Neutrophil (primary cell): ENCODE results near the gene MRPL32.

Source experiments
- H3K27ac ChIP-seq: fragments of 200-600 bp; sonication (generic); 2 replicates; pipeline ENCODE4 v1.5.1; 2016; ENCODE audit warnings: mild to moderate bottlenecking, moderate library complexity
- H3K27me3 ChIP-seq: fragments of 200-600 bp; sonication (generic); 2 replicates; pipeline ENCODE4 v1.6.0; 2016; ENCODE audit warnings: mild to moderate bottlenecking
- H3K36me3 ChIP-seq: fragments of 200-600 bp; sonication (generic); 2 replicates; pipeline ENCODE4 v1.5.1; 2017
- H3K4me1 ChIP-seq, 2 experiments: fragments of 200-600 bp in 1 of 2; sonication (generic) in 1 of 2; 1 replicate in 1 of 2; 2 replicates in 1 of 2; pipeline versions ENCODE4 v1.5.1 to v1.6.1; 2013 to 2016; ENCODE audit warnings: low read depth in 1 of 2, low read length in 1 of 2, mild to moderate bottlenecking in 1 of 2, moderate library complexity in 1 of 2; ENCODE audit not compliant: control insufficient read depth in 1 of 2, insufficient read depth in 1 of 2
- H3K4me3 ChIP-seq, 2 experiments: fragments of 200-600 bp in 1 of 2; sonication (generic) in 1 of 2; 1 replicate in 1 of 2; 2 replicates in 1 of 2; pipeline ENCODE4 v1.5.1; 2013 to 2016; ENCODE audit warnings: low read depth in 1 of 2, low read length in 1 of 2, mild to moderate bottlenecking in 1 of 2, moderate library complexity in 1 of 2
- H3K9me3 ChIP-seq: fragments of 200-600 bp; sonication (generic); 2 replicates; pipeline ENCODE4 v1.5.1; 2016
- TF ChIP-seq, protein P1 (sequence below): fragments of 200-600 bp; sonication (generic); IDR thresholded peaks from 2 replicates; pipeline ENCODE4 v1.5.1; 2016; ENCODE audit warnings: antibody characterized with exemption

MRPL32 gene

DNA sequence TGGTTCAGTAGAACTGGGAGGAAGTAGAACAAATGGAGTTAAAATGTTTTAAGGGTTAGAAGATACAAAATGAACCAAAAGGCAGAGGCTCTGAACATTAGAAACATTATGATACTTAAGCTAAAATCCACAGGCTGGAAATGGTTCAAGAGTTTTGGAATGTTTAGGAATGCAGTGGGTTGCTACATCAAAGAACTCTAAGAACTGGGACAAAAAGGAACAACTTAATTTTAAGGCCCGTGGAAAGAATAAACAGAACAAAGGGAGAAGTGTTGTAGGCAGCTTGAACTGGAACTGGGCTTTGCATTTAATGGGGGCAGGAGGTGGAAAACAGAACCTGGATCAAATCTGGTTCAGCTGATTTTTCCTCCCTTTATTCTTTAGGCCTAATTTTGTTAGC lies 16.8 kb upstream of the MRPL32 start:
- Histone ChIP-seq H3K4me1 (peaks cover 21 to 25% of the 10 kb centered on the region in 2 experiments), H3K27me3 (no peaks in the 10 kb centered on the region), H3K27ac (no peak overlapping the region), H3K36me3 (peaks cover 43% of the 10 kb centered on the region), H3K9me3 (no peaks in the 10 kb centered on the region), H3K4me3 (no peak overlapping the region)
- TF ChIP-seq, protein P1, sequence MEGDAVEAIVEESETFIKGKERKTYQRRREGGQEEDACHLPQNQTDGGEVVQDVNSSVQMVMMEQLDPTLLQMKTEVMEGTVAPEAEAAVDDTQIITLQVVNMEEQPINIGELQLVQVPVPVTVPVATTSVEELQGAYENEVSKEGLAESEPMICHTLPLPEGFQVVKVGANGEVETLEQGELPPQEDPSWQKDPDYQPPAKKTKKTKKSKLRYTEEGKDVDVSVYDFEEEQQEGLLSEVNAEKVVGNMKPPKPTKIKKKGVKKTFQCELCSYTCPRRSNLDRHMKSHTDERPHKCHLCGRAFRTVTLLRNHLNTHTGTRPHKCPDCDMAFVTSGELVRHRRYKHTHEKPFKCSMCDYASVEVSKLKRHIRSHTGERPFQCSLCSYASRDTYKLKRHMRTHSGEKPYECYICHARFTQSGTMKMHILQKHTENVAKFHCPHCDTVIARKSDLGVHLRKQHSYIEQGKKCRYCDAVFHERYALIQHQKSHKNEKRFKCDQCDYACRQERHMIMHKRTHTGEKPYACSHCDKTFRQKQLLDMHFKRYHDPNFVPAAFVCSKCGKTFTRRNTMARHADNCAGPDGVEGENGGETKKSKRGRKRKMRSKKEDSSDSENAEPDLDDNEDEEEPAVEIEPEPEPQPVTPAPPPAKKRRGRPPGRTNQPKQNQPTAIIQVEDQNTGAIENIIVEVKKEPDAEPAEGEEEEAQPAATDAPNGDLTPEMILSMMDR, result no peak

- Histone ChIP-seq H3K27ac (no peak overlapping the region), H3K4me1 (peaks cover 19 to 25% of the 10 kb centered on the region in 2 experiments), H3K36me3 (peaks cover 72% of the 10 kb centered on the region), H3K27me3 (no peaks in the 10 kb centered on the region), H3K9me3 (no peaks in the 10 kb centered on the region), H3K4me3 (no peak overlapping the region)
- TF ChIP-seq, protein P1, result no peak
These were observed 10.0 kb upstream of the MRPL32 start for GRCh38 chr7:42922017-42922753.

DNA sequence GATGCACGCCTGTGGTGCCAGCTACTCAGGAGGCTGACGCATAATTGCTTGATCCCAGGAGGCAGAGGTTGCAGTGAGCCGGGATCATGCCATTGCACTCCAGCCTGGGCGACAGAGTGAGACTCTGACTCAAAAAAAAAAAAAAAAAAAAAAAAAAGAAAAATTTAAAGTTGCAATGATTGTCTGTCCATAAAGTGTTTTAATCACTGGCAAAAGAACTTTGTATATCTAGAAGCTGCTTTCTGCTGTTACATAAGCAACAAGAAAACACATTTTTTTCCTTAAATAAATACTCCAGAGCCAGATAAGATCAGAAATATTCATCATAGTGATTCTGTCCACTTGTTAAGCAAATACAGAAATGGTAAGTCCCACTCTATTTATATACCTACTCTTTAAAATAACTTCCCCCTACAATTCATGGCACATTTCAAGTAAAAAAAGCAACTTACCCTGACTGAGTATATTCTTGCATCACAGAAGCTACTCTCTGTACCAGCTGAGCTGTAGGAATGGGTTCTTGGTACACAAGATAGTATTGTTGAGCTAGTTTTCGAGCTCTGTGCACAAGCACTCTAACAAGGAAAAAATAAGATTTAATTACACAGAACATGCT lies 7.8 kb upstream of the MRPL32 start:
- TF ChIP-seq, protein P1, result no peak
- peaks cover 55% of the 10 kb centered on the region for H3K36me3 ChIP-seq
- H3K27me3 ChIP-seq, result no peaks in the 10 kb centered on the region
- peak overlapping the region; percentile 75 for H3K27ac ChIP-seq
- no peaks in the 10 kb centered on the region for H3K9me3 ChIP-seq
- H3K4me1 ChIP-seq, result peaks cover 29 to 40% of the 10 kb centered on the region in 2 experiments
- no peak overlapping the region for H3K4me3 ChIP-seq

GRCh38 chr7:42925630-42926029 lies 6.5 kb upstream of the MRPL32 start:
- Histone ChIP-seq H3K9me3 (no peaks in the 10 kb centered on the region), H3K4me3 (peak overlapping the region; percentile 11 to 19), H3K36me3 (peaks cover 42% of the 10 kb centered on the region), H3K27ac (peak overlapping the region; percentile 75), H3K4me1 (peaks cover 42 to 53% of the 10 kb centered on the region in 2 experiments), H3K27me3 (no peaks in the 10 kb centered on the region)
- TF ChIP-seq, protein P1, result no peak

GRCh38 chr7:42926204-42926603 lies 6.0 kb upstream of the MRPL32 start:
- H3K4me3 ChIP-seq, result peak overlapping the region; percentile 11 to 19
- H3K36me3 ChIP-seq, result peaks cover 36% of the 10 kb centered on the region
- TF ChIP-seq, protein P1, result no peak
- H3K9me3 ChIP-seq, result no peaks in the 10 kb centered on the region
- H3K27me3 ChIP-seq, result no peaks in the 10 kb centered on the region
- peak overlapping the region; percentile 75 for H3K27ac ChIP-seq
- H3K4me1 ChIP-seq, result peaks cover 48 to 59% of the 10 kb centered on the region in 2 experiments
